Hepatocyte (in vitro differentiated cells): ENCODE data around the gene CHMP6. TPM values are rescaled to one million over a fixed set of nuclear protein-coding genes. Genes with fewer than 3 reads are reported as not detected.
A peak's percentile ranks its signal among the peaks of the same experiment; 100 is the strongest.

Source experiments
- DNase-seq: peaks from one replicate; pipeline ENCODE4 v3.0.0-alpha.2; 2016; ENCODE audit warnings: low spot score
- H2AFZ ChIP-seq: fragments of 200-600 bp; sonication (generic); 2 replicates; pipeline ENCODE4 v1.6.0; 2016; ENCODE audit warnings: antibody characterized with exemption, mild to moderate bottlenecking
- H3K27ac ChIP-seq: fragments of 200-600 bp; sonication (generic); 2 replicates; pipeline ENCODE4 v1.5.1; 2016; ENCODE audit warnings: mild to moderate bottlenecking
- H3K27me3 ChIP-seq: fragments of 200-600 bp; sonication (generic); 2 replicates; pipeline ENCODE4 v1.6.1; 2016
- H3K36me3 ChIP-seq: fragments of 200-600 bp; sonication (generic); replicated peaks from 2 replicates; pipeline ENCODE4 v1.5.1; 2016; ENCODE audit warnings: low read depth; ENCODE audit not compliant: insufficient read depth
- H3K4me1 ChIP-seq: fragments of 200-600 bp; sonication (generic); 2 replicates; pipeline ENCODE4 v1.5.1; 2016; ENCODE audit warnings: mild to moderate bottlenecking, moderate library complexity; ENCODE audit not compliant: insufficient read depth
- H3K4me2 ChIP-seq: fragments of 200-600 bp; sonication (generic); 2 replicates; pipeline ENCODE4 v1.6.0; 2016
- H3K4me3 ChIP-seq: fragments of 200-600 bp; sonication (generic); 2 replicates; pipeline ENCODE4 v1.5.1; 2016; ENCODE audit warnings: mild to moderate bottlenecking
- H3K79me2 ChIP-seq: fragments of 200-600 bp; sonication (generic); 2 replicates; pipeline ENCODE4 v1.6.0; 2017; ENCODE audit warnings: mild to moderate bottlenecking
- H3K9me2 ChIP-seq: fragments of 200-600 bp; sonication (generic); replicated peaks from 2 replicates; pipeline ENCODE4 v1.6.0; 2017; ENCODE audit warnings: mild to moderate bottlenecking; ENCODE audit not compliant: insufficient read depth
- H3K9me3 ChIP-seq: fragments of 200-600 bp; sonication (generic); 2 replicates; pipeline ENCODE4 v1.5.1; 2016; ENCODE audit warnings: low read depth, mild to moderate bottlenecking
- H4K20me1 ChIP-seq: fragments of 200-600 bp; sonication (generic); 2 replicates; pipeline ENCODE4 v1.6.0; 2016; ENCODE audit warnings: mild to moderate bottlenecking; ENCODE audit not compliant: insufficient read depth, poor library complexity, severe bottlenecking
- CTCF ChIP-seq: fragments of 200-600 bp; sonication (generic); IDR thresholded peaks from 2 replicates; pipeline ENCODE4 v1.5.1; 2016; ENCODE audit warnings: antibody characterized with exemption, mild to moderate bottlenecking; ENCODE audit not compliant: poor library complexity
- EZH2 ChIP-seq: fragments of 200-600 bp; sonication (generic); IDR thresholded peaks from 2 replicates; pipeline ENCODE4 v1.6.1; 2016; ENCODE audit warnings: antibody characterized with exemption, mild to moderate bottlenecking, borderline replicate concordance
- EZH2phosphoT487 ChIP-seq: fragments of 200-600 bp; sonication (generic); IDR thresholded peaks from one replicate; pipeline ENCODE4 v1.6.1; 2018; ENCODE audit warnings: antibody characterized with exemption, mild to moderate bottlenecking, low read depth, moderate library complexity; ENCODE audit not compliant: unreplicated experiment, severe bottlenecking
- WGBS: methylation state at CpG from one replicate; pipeline ENCODE4 v1.1.6; 2016; ENCODE audit warnings: low lambda C conversion rate; ENCODE audit errors: missing lambda C conversion rate; 5-methylcytosine and 5-hydroxymethylcytosine counted together
- polyA plus RNA-seq: library from polyadenylated mRNA; unstranded; fragments of >200 nt; fragmentation: Nextera tagmentation; extraction: Ambion mirVana; gene quantifications from 2 replicates; pipeline ENCODE4 v1.2.1, GENCODE V29; 2016
- total RNA-seq: library from RNA; depleted of rRNA; stranded (reverse); fragments of >200 nt; gene quantifications from 2 replicates; pipeline ENCODE4 v1.2.3, GENCODE V29; 2014

The CHMP6 gene
- total and polyA plus RNA-seq, 2 experiments from 2014 or later, result 16.9 to 38.3 TPM

GRCh38 chr17:80964859-80965580 is 26.6 kb upstream of the CHMP6 start:
- DNase-seq, result no peak
- Histone ChIP-seq H3K27me3 (no peaks in the 10 kb centered on the region), H3K9me3 (no peaks in the 10 kb centered on the region), H3K4me1 (peaks cover 11% of the 10 kb centered on the region), H2AFZ (no peak overlapping the region), H3K36me3 (no peaks in the 10 kb centered on the region), H3K27ac (no peak overlapping the region), H3K4me3 (no peak overlapping the region), H4K20me1 (no peaks in the 10 kb centered on the region), H3K4me2 (no peak overlapping the region), H3K9me2 (no peaks in the 10 kb centered on the region), H3K79me2 (no peaks in the 10 kb centered on the region)
- TF ChIP-seq EZH2, result no peak
- TF ChIP-seq CTCF, result no peak
- no peak for TF ChIP-seq EZH2phosphoT487
- WGBS, result 95% methylated on average over 35 of the region's 36 CpGs

GRCh38 chr17:80965606-80966005 is 26.0 kb upstream of the CHMP6 start:
- TF ChIP-seq EZH2, result no peak
- WGBS, result 93% methylated on average over 21 of the region's 21 CpGs

GRCh38 chr17:80967404-80967872 is 24.2 kb upstream of the CHMP6 start:
- H3K4me2 ChIP-seq, result no peak overlapping the region
- no peak overlapping the region for H3K4me3 ChIP-seq
- H3K79me2 ChIP-seq, result no peaks in the 10 kb centered on the region
- H3K9me3 ChIP-seq, result no peaks in the 10 kb centered on the region
- no peaks in the 10 kb centered on the region for H3K9me2 ChIP-seq
- no peak overlapping the region for H2AFZ ChIP-seq
- no peak overlapping the region for H3K27ac ChIP-seq
- TF ChIP-seq CTCF (no peak), EZH2phosphoT487 (no peak), EZH2 (no peak)
- no peaks in the 10 kb centered on the region for H4K20me1 ChIP-seq
- 90% methylated on average over 12 of the region's 19 CpGs for WGBS
- no peaks in the 10 kb centered on the region for H3K36me3 ChIP-seq
- peaks cover 11% of the 10 kb centered on the region for H3K4me1 ChIP-seq
- H3K27me3 ChIP-seq, result no peaks in the 10 kb centered on the region
- no peak for DNase-seq

More at GRCh38 chr17:80965606-80966005, 26.0 kb upstream of the CHMP6 start:
- no peak overlapping the region for H3K27ac ChIP-seq
- H3K36me3 ChIP-seq, result no peaks in the 10 kb centered on the region
- H4K20me1 ChIP-seq, result no peaks in the 10 kb centered on the region
- no peaks in the 10 kb centered on the region for H3K79me2 ChIP-seq
- no peak overlapping the region for H3K4me2 ChIP-seq
- H3K4me3 ChIP-seq, result no peak overlapping the region
- peaks cover 11% of the 10 kb centered on the region for H3K4me1 ChIP-seq
- no peak overlapping the region for H2AFZ ChIP-seq
- H3K9me3 ChIP-seq, result no peaks in the 10 kb centered on the region
- H3K9me2 ChIP-seq, result no peaks in the 10 kb centered on the region
- no peak for DNase-seq
- no peaks in the 10 kb centered on the region for H3K27me3 ChIP-seq

- no peak overlapping the region for H2AFZ ChIP-seq
- no peaks in the 10 kb centered on the region for H4K20me1 ChIP-seq
- H3K4me2 ChIP-seq, result no peak overlapping the region
- H3K27ac ChIP-seq, result no peak overlapping the region
- DNase-seq, result peak; percentile 52
- H3K27me3 ChIP-seq, result no peaks in the 10 kb centered on the region
- TF ChIP-seq CTCF, result no peak
- TF ChIP-seq EZH2, result no peak
- no peak for TF ChIP-seq EZH2phosphoT487
- WGBS, result 45% methylated on average over 17 of the region's 17 CpGs
- H3K9me3 ChIP-seq, result no peaks in the 10 kb centered on the region
- no peaks in the 10 kb centered on the region for H3K36me3 ChIP-seq
- no peaks in the 10 kb centered on the region for H3K79me2 ChIP-seq
- no peaks in the 10 kb centered on the region for H3K9me2 ChIP-seq
- H3K4me1 ChIP-seq, result peaks cover 11% of the 10 kb centered on the region
- no peak overlapping the region for H3K4me3 ChIP-seq
Observed at GRCh38 chr17:80968602-80969029, 23.0 kb upstream of the CHMP6 start.
